ENCODE results near the gene ERICH6B. TPM values are rescaled to one million over a fixed set of nuclear protein-coding genes. Genes with fewer than 3 reads are reported as not detected.

ERICH6B gene
- total and polyA plus RNA-seq, 2 of the 13 experiments (the other 11 are each of a cell fraction or from before 2014, with no cell fraction given) = not detected

DNA sequence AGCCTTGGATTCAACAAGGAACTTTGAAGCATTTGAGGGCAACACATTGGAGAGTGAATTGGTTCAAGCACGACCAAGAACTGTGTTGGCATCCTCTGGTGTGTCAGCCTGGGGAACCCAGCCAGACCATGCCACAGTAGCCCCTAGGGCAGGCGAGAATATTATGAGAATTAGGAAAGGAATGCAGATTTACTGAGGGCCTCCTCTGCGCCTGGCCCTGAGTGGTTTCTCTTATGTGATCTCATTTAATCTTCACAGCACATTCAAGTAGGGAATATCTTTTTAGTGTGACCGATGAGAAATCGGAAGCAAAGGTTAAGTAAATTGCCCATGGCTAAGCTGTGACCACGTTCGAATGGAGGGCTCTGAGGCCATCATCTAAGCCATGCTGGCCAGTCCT lies 15.3 kb upstream of the ERICH6B start:
- Histone ChIP-seq H2AFZ (ENCODE audit: low read length) (no peak overlapping the region), H3K9me3 (ENCODE audit: low read length) (no peaks in the 10 kb centered on the region), H3K9ac (ENCODE audit: insufficient read depth, low read depth, low read length) (no peak overlapping the region), H3K27me3 (ENCODE audit: control insufficient read depth in 1 of 2, insufficient read depth in 2 of 2, low read length in 2 of 2) (no peaks in the 10 kb centered on the region), H3K36me3 (replicated peaks in 1 of 2; ENCODE audit: control insufficient read depth in 1 of 2, insufficient read depth in 2 of 2, low read length in 2 of 2) (no peaks in the 10 kb centered on the region), H4K20me1 (ENCODE audit: insufficient read depth, low read length) (no peaks in the 10 kb centered on the region), H3K79me2 (ENCODE audit: insufficient read depth, low read length) (no peaks in the 10 kb centered on the region), H3K4me1 (ENCODE audit: insufficient read depth, low read length) (peaks cover 9% of the 10 kb centered on the region), H3K27ac (ENCODE audit: extremely low read length, insufficient read depth, low read length) (no peak overlapping the region), H3K4me3 (replicated peaks in 1 of 3; ENCODE audit: insufficient read depth in 1 of 3, low read depth in 2 of 3, low read length in 3 of 3) (no peak overlapping the region), H3K4me2 (ENCODE audit: low read depth, low read length) (no peak overlapping the region)
- CTCF ChIA-PET (ENCODE audit: low intra/inter-chr PET ratio, low total read pairs) = no interaction called here
- POLR2A ChIA-PET = no interaction called here
- FAIRE-seq (no peak), ATAC-seq (no peak), DNase-seq (ENCODE audit: low spot score) (no peak)
- 30% methylated on average over 7 of the region's 7 CpGs for WGBS (ENCODE audit: low lambda C conversion rate)
- in situ Hi-C loops (cut with HindIII; ENCODE audit: extremely low pct_ligation_motif_present, low pct_unique_long_range_greater_than_20kb) (no loop called here), intact Hi-C loops (cut with micrococcal nuclease; ENCODE audit: unreplicated experiment) (no loop called here)
- BruUV-seq (replicated peaks) = no TSS peak
- TF ChIP-seq ZFP36 (IDR thresholded peaks at IDR 0.05; ENCODE audit: borderline replicate concordance, low read depth, low read length, partially characterized antibody) (no peak), MLLT10 (CRISPR knock-in tag; IDR thresholded peaks at IDR 0.05) (no peak), MED8 (CRISPR knock-in tag; IDR thresholded peaks at IDR 0.05; ENCODE audit: insufficient replicate concordance) (no peak), SMARCC2 (IDR thresholded peaks at IDR 0.05) (no peak), RELA (CRISPR knock-in tag; IDR thresholded peaks at IDR 0.05) (no peak), ZNF432 (CRISPR knock-in tag; IDR thresholded peaks at IDR 0.05; ENCODE audit: borderline replicate concordance) (no peak), SCMH1 (CRISPR knock-in tag; IDR thresholded peaks at IDR 0.05; ENCODE audit: borderline replicate concordance) (no peak), RORA (CRISPR knock-in tag; IDR thresholded peaks at IDR 0.05) (no peak), ZNF282 (IDR thresholded peaks at IDR 0.05; ENCODE audit: partially characterized antibody) (no peak), ZNF550 (CRISPR knock-in tag; IDR thresholded peaks at IDR 0.05; ENCODE audit: borderline replicate concordance) (no peak), ZNF331 (CRISPR knock-in tag; IDR thresholded peaks at IDR 0.05) (no peak), RBFOX2 (IDR thresholded peaks at IDR 0.05; ENCODE audit: low read depth, low read length) (no peak)
- TF ChIP-seq, protein P1, sequence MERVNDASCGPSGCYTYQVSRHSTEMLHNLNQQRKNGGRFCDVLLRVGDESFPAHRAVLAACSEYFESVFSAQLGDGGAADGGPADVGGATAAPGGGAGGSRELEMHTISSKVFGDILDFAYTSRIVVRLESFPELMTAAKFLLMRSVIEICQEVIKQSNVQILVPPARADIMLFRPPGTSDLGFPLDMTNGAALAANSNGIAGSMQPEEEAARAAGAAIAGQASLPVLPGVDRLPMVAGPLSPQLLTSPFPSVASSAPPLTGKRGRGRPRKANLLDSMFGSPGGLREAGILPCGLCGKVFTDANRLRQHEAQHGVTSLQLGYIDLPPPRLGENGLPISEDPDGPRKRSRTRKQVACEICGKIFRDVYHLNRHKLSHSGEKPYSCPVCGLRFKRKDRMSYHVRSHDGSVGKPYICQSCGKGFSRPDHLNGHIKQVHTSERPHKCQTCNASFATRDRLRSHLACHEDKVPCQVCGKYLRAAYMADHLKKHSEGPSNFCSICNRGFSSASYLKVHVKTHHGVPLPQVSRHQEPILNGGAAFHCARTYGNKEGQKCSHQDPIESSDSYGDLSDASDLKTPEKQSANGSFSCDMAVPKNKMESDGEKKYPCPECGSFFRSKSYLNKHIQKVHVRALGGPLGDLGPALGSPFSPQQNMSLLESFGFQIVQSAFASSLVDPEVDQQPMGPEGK (CRISPR knock-in tag; IDR thresholded peaks at IDR 0.05) = no peak
- TF ChIP-seq, protein P2, sequence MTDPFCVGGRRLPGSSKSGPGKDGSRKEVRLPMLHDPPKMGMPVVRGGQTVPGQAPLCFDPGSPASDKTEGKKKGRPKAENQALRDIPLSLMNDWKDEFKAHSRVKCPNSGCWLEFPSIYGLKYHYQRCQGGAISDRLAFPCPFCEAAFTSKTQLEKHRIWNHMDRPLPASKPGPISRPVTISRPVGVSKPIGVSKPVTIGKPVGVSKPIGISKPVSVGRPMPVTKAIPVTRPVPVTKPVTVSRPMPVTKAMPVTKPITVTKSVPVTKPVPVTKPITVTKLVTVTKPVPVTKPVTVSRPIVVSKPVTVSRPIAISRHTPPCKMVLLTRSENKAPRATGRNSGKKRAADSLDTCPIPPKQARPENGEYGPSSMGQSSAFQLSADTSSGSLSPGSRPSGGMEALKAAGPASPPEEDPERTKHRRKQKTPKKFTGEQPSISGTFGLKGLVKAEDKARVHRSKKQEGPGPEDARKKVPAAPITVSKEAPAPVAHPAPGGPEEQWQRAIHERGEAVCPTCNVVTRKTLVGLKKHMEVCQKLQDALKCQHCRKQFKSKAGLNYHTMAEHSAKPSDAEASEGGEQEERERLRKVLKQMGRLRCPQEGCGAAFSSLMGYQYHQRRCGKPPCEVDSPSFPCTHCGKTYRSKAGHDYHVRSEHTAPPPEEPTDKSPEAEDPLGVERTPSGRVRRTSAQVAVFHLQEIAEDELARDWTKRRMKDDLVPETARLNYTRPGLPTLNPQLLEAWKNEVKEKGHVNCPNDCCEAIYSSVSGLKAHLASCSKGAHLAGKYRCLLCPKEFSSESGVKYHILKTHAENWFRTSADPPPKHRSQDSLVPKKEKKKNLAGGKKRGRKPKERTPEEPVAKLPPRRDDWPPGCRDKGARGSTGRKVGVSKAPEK (CRISPR knock-in tag; IDR thresholded peaks at IDR 0.05; ENCODE audit: borderline replicate concordance) = no peak
- TF ChIP-seq, protein P3, sequence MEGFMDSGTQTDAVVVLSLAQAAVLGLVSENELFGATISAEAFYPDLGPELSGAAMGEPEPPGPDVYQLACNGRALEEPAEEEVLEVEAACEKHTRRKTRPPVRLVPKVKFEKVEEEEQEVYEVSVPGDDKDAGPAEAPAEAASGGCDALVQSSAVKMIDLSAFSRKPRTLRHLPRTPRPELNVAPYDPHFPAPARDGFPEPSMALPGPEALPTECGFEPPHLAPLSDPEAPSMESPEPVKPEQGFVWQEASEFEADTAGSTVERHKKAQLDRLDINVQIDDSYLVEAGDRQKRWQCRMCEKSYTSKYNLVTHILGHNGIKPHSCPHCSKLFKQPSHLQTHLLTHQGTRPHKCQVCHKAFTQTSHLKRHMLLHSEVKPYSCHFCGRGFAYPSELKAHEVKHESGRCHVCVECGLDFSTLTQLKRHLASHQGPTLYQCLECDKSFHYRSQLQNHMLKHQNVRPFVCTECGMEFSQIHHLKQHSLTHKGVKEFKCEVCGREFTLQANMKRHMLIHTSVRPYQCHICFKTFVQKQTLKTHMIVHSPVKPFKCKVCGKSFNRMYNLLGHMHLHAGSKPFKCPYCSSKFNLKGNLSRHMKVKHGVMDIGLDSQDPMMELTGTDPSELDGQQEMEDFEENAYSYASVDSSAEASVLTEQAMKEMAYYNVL (CRISPR knock-in tag; IDR thresholded peaks at IDR 0.05; ENCODE audit: borderline replicate concordance) = no peak
- TF ChIP-seq, protein P4, sequence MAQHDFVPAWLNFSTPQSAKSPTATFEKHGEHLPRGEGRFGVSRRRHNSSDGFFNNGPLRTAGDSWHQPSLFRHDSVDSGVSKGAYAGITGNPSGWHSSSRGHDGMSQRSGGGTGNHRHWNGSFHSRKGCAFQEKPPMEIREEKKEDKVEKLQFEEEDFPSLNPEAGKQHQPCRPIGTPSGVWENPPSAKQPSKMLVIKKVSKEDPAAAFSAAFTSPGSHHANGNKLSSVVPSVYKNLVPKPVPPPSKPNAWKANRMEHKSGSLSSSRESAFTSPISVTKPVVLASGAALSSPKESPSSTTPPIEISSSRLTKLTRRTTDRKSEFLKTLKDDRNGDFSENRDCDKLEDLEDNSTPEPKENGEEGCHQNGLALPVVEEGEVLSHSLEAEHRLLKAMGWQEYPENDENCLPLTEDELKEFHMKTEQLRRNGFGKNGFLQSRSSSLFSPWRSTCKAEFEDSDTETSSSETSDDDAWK (CRISPR knock-in tag; IDR thresholded peaks at IDR 0.05) = no peak
- TF ChIP-seq, protein P5, sequence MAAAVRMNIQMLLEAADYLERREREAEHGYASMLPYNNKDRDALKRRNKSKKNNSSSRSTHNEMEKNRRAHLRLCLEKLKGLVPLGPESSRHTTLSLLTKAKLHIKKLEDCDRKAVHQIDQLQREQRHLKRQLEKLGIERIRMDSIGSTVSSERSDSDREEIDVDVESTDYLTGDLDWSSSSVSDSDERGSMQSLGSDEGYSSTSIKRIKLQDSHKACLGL (CRISPR knock-in tag; IDR thresholded peaks at IDR 0.05) = no peak
